Neural progenitor cell (in vitro differentiated cells): ENCODE measurements around the gene BAG1.

Experiments used
- CTCF ChIP-seq: fragments of 200-600 bp; sonication (generic); IDR thresholded peaks from 2 replicates; pipeline ENCODE4 v1.5.1; 2017; ENCODE audit warnings: antibody characterized with exemption, mild to moderate bottlenecking
- EZH2 ChIP-seq: fragments of 200-600 bp; sonication (generic); IDR thresholded peaks from 2 replicates; pipeline ENCODE4 v1.6.1; 2017; ENCODE audit warnings: antibody characterized with exemption, mild to moderate bottlenecking, moderate library complexity
- EZH2phosphoT487 ChIP-seq: fragments of 200-600 bp; sonication (generic); IDR thresholded peaks from 2 replicates; pipeline ENCODE4 v1.6.1; 2017; ENCODE audit warnings: antibody characterized with exemption

DNA sequence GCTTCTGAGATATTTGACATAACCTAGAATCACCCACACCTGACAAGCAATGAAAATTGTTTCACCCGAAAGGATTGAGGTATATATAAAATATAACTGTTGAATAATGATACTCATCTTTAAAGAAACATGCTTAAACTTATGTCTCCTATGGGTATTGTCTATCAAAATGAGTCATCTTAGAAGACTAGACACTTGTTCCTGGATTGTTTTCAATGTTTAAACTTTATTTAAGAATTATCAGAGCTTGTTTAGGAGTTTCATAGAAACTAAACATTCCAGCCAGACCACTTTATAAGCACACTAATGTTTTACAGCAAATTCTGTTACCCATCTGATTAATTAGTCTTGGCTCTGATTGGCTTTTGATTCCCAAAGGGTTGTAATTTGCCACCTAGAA is 45.4 kb upstream of the BAG1 start:
- no peak for TF ChIP-seq EZH2phosphoT487
- no peak for TF ChIP-seq CTCF
- TF ChIP-seq EZH2: no peak
